ENCODE measurements around the gene TOX2. TPM values are rescaled to one million over a fixed set of nuclear protein-coding genes. Genes with fewer than 3 reads are reported as not detected.

The TOX2 gene
- total and polyA plus RNA-seq, 2 of the 4 experiments (the other 2 are of a cell fraction), result 1.3 to 17.5 TPM

- Histone ChIP-seq H3K23ac (ENCODE audit: low read depth, low read length) (0 out of 2 replicates have a peak overlapping the region, but pooled peaks have one; percentile 6), H2BK20ac (ENCODE audit: low read depth, low read length) (peak overlapping the region; percentile 29), H3K14ac (replicated peaks; ENCODE audit: low read depth, low read length) (no peak overlapping the region), H3K4me2 (ENCODE audit: low read depth, low read length) (no peak overlapping the region), H3K56ac (ENCODE audit: extremely low read depth, insufficient read depth, low read length) (no peak overlapping the region), H4K20me1 (ENCODE audit: insufficient read depth, low read length) (peaks cover 55% of the 10 kb centered on the region), H2AK9ac (replicated peaks; ENCODE audit: low read depth, low read length, poor library complexity) (peak overlapping the region; percentile 18), H3K18ac (ENCODE audit: low read depth, low read length) (peak overlapping the region; percentile 18), H3K9me1 (ENCODE audit: insufficient read depth, low read length) (peaks cover 54% of the 10 kb centered on the region), H3K4me3 (ENCODE audit: insufficient read depth, low read depth, low read length) (no peak overlapping the region), H3K27me3 (ENCODE audit: control insufficient read depth, insufficient read depth, low read length) (no peaks in the 10 kb centered on the region), H4K91ac (ENCODE audit: insufficient read depth, low read depth, low read length) (peak overlapping the region; percentile 19; the same call in 1 of the 2 replicates), H2AK5ac (ENCODE audit: low read depth, low read length) (peak overlapping the region; percentile 82; the same call in 1 of the 2 replicates), H3K9ac (ENCODE audit: low read depth, low read length) (no peak overlapping the region), H3K79me1 (ENCODE audit: low read depth in 1 of 2, low read length in 2 of 2) (peaks cover 22 to 95% of the 10 kb centered on the region in 2 experiments), H4K5ac (ENCODE audit: low read depth, low read length) (no peak overlapping the region), H3K4ac (ENCODE audit: low read depth, low read length) (peak overlapping the region; percentile 34), H2BK120ac (ENCODE audit: low read depth, low read length) (peak overlapping the region; percentile 44), H4K8ac (ENCODE audit: low read depth in 2 of 2, low read length in 2 of 2) (peak overlapping the region in 1 of 2 experiments; percentile 32; a peak in 1 of 4 replicates), H3K36me3 (ENCODE audit: control insufficient read depth, insufficient read depth, low read length) (no peaks in the 10 kb centered on the region), H3K9me3 (ENCODE audit: control insufficient read depth, insufficient read depth, low read length) (no peaks in the 10 kb centered on the region), H2BK15ac (ENCODE audit: low read depth, low read length) (peak overlapping the region; percentile 59; the same call in 1 of the 3 replicates), H2BK5ac (ENCODE audit: low read depth, low read length, poor library complexity, severe bottlenecking) (peak overlapping the region; percentile 12), H3K4me1 (ENCODE audit: control insufficient read depth, insufficient read depth, low read length) (peaks cover 39% of the 10 kb centered on the region), H2AFZ (replicated peaks; ENCODE audit: low read length, poor library complexity) (no peak overlapping the region), H3K27ac (ENCODE audit: insufficient read depth, low read length) (no peak overlapping the region)
- no peak for DNase-seq
- CTCF ChIA-PET, result interaction anchor here (1.4 kb wide), 1 partner anchor 10 kb away, joined by 4 read pairs; no protein-coding TSS in a partner anchor
- no CpG with 5 or more reads among the region's 7 CpGs for WGBS, 2 experiments (ENCODE audit: extremely low coverage in 2 of 2, insufficient read length in 1 of 2)
- no TSS peak for BruUV-seq (replicated peaks)
- TF ChIP-seq RFX5 (IDR thresholded peaks at IDR 0.05; ENCODE audit: low read depth, low read length), result no peak
- no peak for TF ChIP-seq ELK1 (IDR thresholded peaks at IDR 0.05; ENCODE audit: borderline replicate concordance, low read depth, low read length)
- TF ChIP-seq MXI1 (IDR thresholded peaks at IDR 0.05; ENCODE audit: borderline replicate concordance, low read depth, low read length), result no peak
- TF ChIP-seq USF2 (IDR thresholded peaks at IDR 0.05; ENCODE audit: low read depth, low read length), result no peak
- TF ChIP-seq POLR2A (IDR thresholded peaks at IDR 0.05; ENCODE audit: low read depth, low read length), result no peak
- TF ChIP-seq BHLHE40 (IDR thresholded peaks at IDR 0.05; ENCODE audit: low read depth, low read length), result no peak
- TF ChIP-seq CHD1 (IDR thresholded peaks at IDR 0.05; ENCODE audit: low read depth, low read length), result no peak
- no peak for TF ChIP-seq CEBPB (IDR thresholded peaks at IDR 0.05; ENCODE audit: low read depth, low read length)
- no peak for TF ChIP-seq RCOR1 (IDR thresholded peaks at IDR 0.05; ENCODE audit: insufficient replicate concordance, low read length)
- dilution Hi-C loops (cut with HindIII; ENCODE audit: low sequenced_read_pairs, unreplicated experiment) (no loop called here), in situ Hi-C loops (cut with MboI; ENCODE audit: low sequenced_read_pairs) (loop anchor here (25.0 kb wide), 1 partner anchor 1850 kb away; the partner anchor contains the start of genes DNTTIP1 and WFDC3), intact Hi-C loops (cut with micrococcal nuclease) (no loop called here)
- POLR2A ChIA-PET (ENCODE audit: unreplicated experiment), result interaction anchor here (0.5 kb wide), 1 partner anchor 11 kb away, joined by 3 read pairs; no protein-coding TSS in a partner anchor
- no peak for ATAC-seq (ENCODE audit: low read depth)
Observed at GRCh38 chr20:43936805-43937204, 22.2 kb downstream of the TOX2 start.

All from IMR-90 (cell line).